ENCODE results near the gene TECPR2. TPM values are rescaled to one million over a fixed set of nuclear protein-coding genes. Genes with fewer than 3 reads are reported as not detected.

TECPR2 gene
- total and polyA plus RNA-seq, 2 of the 13 experiments (the other 11 are each of a cell fraction or from before 2014, with no cell fraction given), result 3.5 to 5.7 TPM

- no peak for TF ChIP-seq IRF1 (CRISPR knock-in tag; IDR thresholded peaks at IDR 0.05; ENCODE audit: low read depth)
- TF ChIP-seq ZNF572 (CRISPR knock-in tag; IDR thresholded peaks at IDR 0.05), result no peak
- no peak for TF ChIP-seq KIAA2018 (CRISPR knock-in tag; IDR thresholded peaks at IDR 0.05; ENCODE audit: borderline replicate concordance)
- TF ChIP-seq ZNF431 (CRISPR knock-in tag; IDR thresholded peaks at IDR 0.05; ENCODE audit: borderline replicate concordance, low read depth), result peak; percentile 65; the same call in 1 of the 2 replicates
- no peak for TF ChIP-seq ZNF44 (CRISPR knock-in tag; IDR thresholded peaks at IDR 0.05)
- TF ChIP-seq THYN1 (CRISPR knock-in tag; IDR thresholded peaks at IDR 0.05; ENCODE audit: borderline replicate concordance, low read depth), result no peak
- TF ChIP-seq ZNF792 (CRISPR knock-in tag; IDR thresholded peaks at IDR 0.05), result no peak
- no peak for TF ChIP-seq NBN (conservative IDR thresholded peaks at IDR 0.05)
- TF ChIP-seq ZNF333 (CRISPR knock-in tag; IDR thresholded peaks at IDR 0.05; ENCODE audit: borderline replicate concordance), result peak; percentile 88
- TF ChIP-seq ZNF18 (CRISPR knock-in tag; IDR thresholded peaks at IDR 0.05; ENCODE audit: insufficient replicate concordance), result peak; percentile 68
- no peak for TF ChIP-seq SMARCC2 (IDR thresholded peaks at IDR 0.05)
- no peak for TF ChIP-seq CHCHD3 (CRISPR knock-in tag; IDR thresholded peaks at IDR 0.05)
- TF ChIP-seq ZNF513 (CRISPR knock-in tag; conservative IDR thresholded peaks at IDR 0.05), result no peak
- TF ChIP-seq SP2 (CRISPR knock-in tag; IDR thresholded peaks at IDR 0.05), result no peak
- peak; percentile 70; the same call in 1 of the 2 replicates for TF ChIP-seq SOX13 (IDR thresholded peaks at IDR 0.05)
- peak in 1 of 2 experiments; percentile 79; a peak in 2 of 4 replicates for TF ChIP-seq SOX13 (CRISPR knock-in tag; conservative IDR thresholded peaks at IDR 0.05 in 1 of 2, IDR thresholded peaks at IDR 0.05 in 1 of 2)
- TF ChIP-seq ARHGAP35 (CRISPR knock-in tag; IDR thresholded peaks at IDR 0.05; ENCODE audit: borderline replicate concordance), result no peak
These were observed 177.7 kb downstream of the TECPR2 start (continued) for GRCh38 chr14:102540315-102541028.
